ENCODE results near the gene KCNC1. TPM values are rescaled to one million over a fixed set of nuclear protein-coding genes. Genes with fewer than 3 reads are reported as not detected.

Gene KCNC1
- total and polyA plus RNA-seq, 2 donors (not counting 1 experiment from before 2014, with no cell fraction given) = under 0.01 TPM; not detected in 1

- Histone ChIP-seq H3K4me1 (ENCODE audit: control insufficient read depth, extremely low read depth, insufficient read depth, low read length) (no peaks in the 10 kb centered on the region), H3K36me3 (ENCODE audit: control insufficient read depth, insufficient read depth, low read length) (no peaks in the 10 kb centered on the region), H3K4me3 (replicated peaks in 1 of 4; ENCODE audit: control extremely low read depth in 1 of 4, insufficient read depth in 1 of 4, low read depth in 3 of 4, low read length in 4 of 4) (no peak overlapping the region), H3K27ac (ENCODE audit: insufficient read depth, low read length) (no peak overlapping the region), H3K9me3 (ENCODE audit: control insufficient read depth, insufficient read depth, low read depth, low read length) (no peaks in the 10 kb centered on the region), H3K9ac (ENCODE audit: insufficient read depth, low read length) (no peak overlapping the region), H4K20me1 (ENCODE audit: control insufficient read depth, extremely low read depth, insufficient read depth, low read length) (no peaks in the 10 kb centered on the region), H2AFZ (ENCODE audit: low read length) (no peak overlapping the region), H3K4me2 (ENCODE audit: extremely low read depth, insufficient read depth, low read length) (no peak overlapping the region), H3K79me2 (ENCODE audit: control insufficient read depth, insufficient read depth, low read length) (no peaks in the 10 kb centered on the region), H3K27me3 (ENCODE audit: control insufficient read depth, insufficient read depth, low read length) (no peaks in the 10 kb centered on the region)
- TF ChIP-seq EZH2 (IDR thresholded peaks at IDR 0.05; ENCODE audit: low read length, missing control alignments) (no peak), CTCF (conservative IDR thresholded peaks at IDR 0.05 in 1 of 2, IDR thresholded peaks at IDR 0.05 in 1 of 2; ENCODE audit: low read depth in 1 of 2, low read length in 2 of 2) (no peak)
- no peak for DNase-seq (ENCODE audit: low read depth in 2 of 2)
These were observed 60.4 kb downstream of the KCNC1 start for GRCh38 chr11:17794981-17795380.

- Histone ChIP-seq H4K20me1 (ENCODE audit: control insufficient read depth, extremely low read depth, insufficient read depth, low read length) (no peaks in the 10 kb centered on the region), H3K9me3 (ENCODE audit: control insufficient read depth, insufficient read depth, low read depth, low read length) (no peaks in the 10 kb centered on the region), H3K4me2 (ENCODE audit: extremely low read depth, insufficient read depth, low read length) (no peak overlapping the region), H3K4me1 (ENCODE audit: control insufficient read depth, extremely low read depth, insufficient read depth, low read length) (no peaks in the 10 kb centered on the region), H3K27ac (ENCODE audit: insufficient read depth, low read length) (no peak overlapping the region), H3K79me2 (ENCODE audit: control insufficient read depth, insufficient read depth, low read length) (no peaks in the 10 kb centered on the region), H3K27me3 (ENCODE audit: control insufficient read depth, insufficient read depth, low read length) (no peaks in the 10 kb centered on the region), H3K9ac (ENCODE audit: insufficient read depth, low read length) (no peak overlapping the region), H3K36me3 (ENCODE audit: control insufficient read depth, insufficient read depth, low read length) (no peaks in the 10 kb centered on the region), H3K4me3 (replicated peaks in 1 of 4; ENCODE audit: control extremely low read depth in 1 of 4, insufficient read depth in 1 of 4, low read depth in 3 of 4, low read length in 4 of 4) (no peak overlapping the region), H2AFZ (ENCODE audit: low read length) (no peak overlapping the region)
- DNase-seq (ENCODE audit: low read depth in 2 of 2) = no peak
- TF ChIP-seq CTCF (conservative IDR thresholded peaks at IDR 0.05 in 1 of 2, IDR thresholded peaks at IDR 0.05 in 1 of 2; ENCODE audit: low read depth in 1 of 2, low read length in 2 of 2) = no peak
- no peak for TF ChIP-seq EZH2 (IDR thresholded peaks at IDR 0.05; ENCODE audit: low read length, missing control alignments)
These were observed 61.6 kb downstream of the KCNC1 start for GRCh38 chr11:17796154-17796553.

- Histone ChIP-seq H3K4me1 (ENCODE audit: control insufficient read depth, extremely low read depth, insufficient read depth, low read length) (no peaks in the 10 kb centered on the region), H3K79me2 (ENCODE audit: control insufficient read depth, insufficient read depth, low read length) (no peaks in the 10 kb centered on the region), H3K4me3 (replicated peaks in 1 of 4; ENCODE audit: control extremely low read depth in 1 of 4, insufficient read depth in 1 of 4, low read depth in 3 of 4, low read length in 4 of 4) (no peak overlapping the region), H3K27me3 (ENCODE audit: control insufficient read depth, insufficient read depth, low read length) (no peaks in the 10 kb centered on the region), H2AFZ (ENCODE audit: low read length) (no peak overlapping the region), H3K36me3 (ENCODE audit: control insufficient read depth, insufficient read depth, low read length) (no peaks in the 10 kb centered on the region), H4K20me1 (ENCODE audit: control insufficient read depth, extremely low read depth, insufficient read depth, low read length) (no peaks in the 10 kb centered on the region), H3K4me2 (ENCODE audit: extremely low read depth, insufficient read depth, low read length) (no peak overlapping the region), H3K27ac (ENCODE audit: insufficient read depth, low read length) (no peak overlapping the region), H3K9ac (ENCODE audit: insufficient read depth, low read length) (no peak overlapping the region), H3K9me3 (ENCODE audit: control insufficient read depth, insufficient read depth, low read depth, low read length) (no peaks in the 10 kb centered on the region)
- TF ChIP-seq EZH2 (IDR thresholded peaks at IDR 0.05; ENCODE audit: low read length, missing control alignments) (no peak), CTCF (conservative IDR thresholded peaks at IDR 0.05 in 1 of 2, IDR thresholded peaks at IDR 0.05 in 1 of 2; ENCODE audit: low read depth in 1 of 2, low read length in 2 of 2) (no peak)
- no peak for DNase-seq (ENCODE audit: low read depth in 2 of 2)
These were observed 63.7 kb downstream of the KCNC1 start for GRCh38 chr11:17798253-17798652.
